Effector memory CD8-positive, alpha-beta T cell (primary cell): ENCODE results near the gene TNXB.
A peak's percentile ranks its signal among the peaks of the same experiment; 100 is the strongest.
"Not testable (repeated sequence)": the region's sequence is repeated elsewhere in the genome, so short reads cannot be mapped to it uniquely, and the experiment has no call there.

Experiments used
- ATAC-seq: fragments of 150-1000 bp; cut with Tn5 transposase; replicated peaks from 2 replicates; pipeline ENCODE4 v1.10.0; 2021; ENCODE audit warnings: mild to moderate bottlenecking, moderate library complexity
- DNase-seq, 3 experiments: peaks; one replicate each; pipeline ENCODE4 v3.0.0; 2021
- H3K27ac Mint-ChIP-seq, 2 donors: one replicate each; pipeline ENCODE4 v1.8.0; 2022; ENCODE audit warnings: mild to moderate bottlenecking in 2 of 2, mixed read lengths in 2 of 2, moderate library complexity in 2 of 2
- H3K27me3 Mint-ChIP-seq, 2 donors: one replicate each; pipeline ENCODE4 v1.8.0; 2022; ENCODE audit warnings: mixed read lengths in 2 of 2
- H3K36me3 Mint-ChIP-seq: one replicate; pipeline ENCODE4 v1.8.0; 2022; ENCODE audit warnings: mild to moderate bottlenecking, moderate library complexity, mixed read lengths; ENCODE audit not compliant: insufficient read depth
- H3K4me1 Mint-ChIP-seq, 2 donors: one replicate each; pipeline ENCODE4 v1.8.0; 2022; ENCODE audit warnings: low read depth in 2 of 2, mixed read lengths in 2 of 2
- H3K4me3 Mint-ChIP-seq, 2 donors: one replicate each; pipeline ENCODE4 v1.8.0; 2022; ENCODE audit warnings: mild to moderate bottlenecking in 2 of 2, mixed read lengths in 2 of 2, moderate library complexity in 2 of 2
- H3K9me3 Mint-ChIP-seq, 2 donors: one replicate each; pipeline ENCODE4 v1.8.0; 2022; ENCODE audit warnings: mixed read lengths in 2 of 2

The TNXB gene

GRCh38 chr6:32039321-32040274 lies 69.5 kb downstream of the TNXB start:
- not testable (repeated sequence) for H3K4me3 Mint-ChIP-seq, ATAC-seq, H3K9me3 Mint-ChIP-seq, H3K27me3 Mint-ChIP-seq, H3K36me3 Mint-ChIP-seq, H3K4me1 Mint-ChIP-seq, DNase-seq, H3K27ac Mint-ChIP-seq

- H3K4me1 Mint-ChIP-seq, DNase-seq, ATAC-seq: not testable (repeated sequence)
Measured at GRCh38 chr6:32038878-32039277, 70.3 kb downstream of the TNXB start.

GRCh38 chr6:32037598-32038524 lies 71.3 kb downstream of the TNXB start, which contains the start of gene CYP21A2:
TSS of gene CYP21A2 (plus strand) at chr6:32038415. CDS start at chr6:32038423, 8 bp downstream.
- H3K9me3 Mint-ChIP-seq, DNase-seq, H3K4me1 Mint-ChIP-seq, H3K27me3 Mint-ChIP-seq, H3K36me3 Mint-ChIP-seq: not testable (repeated sequence)
- H3K27ac Mint-ChIP-seq, result peak within 1 kb of the TSS; percentile 75 to 83
- peak; percentile 96 for ATAC-seq
- H3K4me3 Mint-ChIP-seq, result peak within 1 kb of the TSS in 1 of 2 donors; percentile 63

More at GRCh38 chr6:32038878-32039277, 70.3 kb downstream of the TNXB start:
- H3K4me3 Mint-ChIP-seq, H3K27me3 Mint-ChIP-seq, H3K27ac Mint-ChIP-seq, H3K9me3 Mint-ChIP-seq, H3K36me3 Mint-ChIP-seq: not testable (repeated sequence)

GRCh38 chr6:32037136-32037535 lies 72.0 kb downstream of the TNXB start:
- not testable (repeated sequence) for H3K27me3 Mint-ChIP-seq, H3K36me3 Mint-ChIP-seq, ATAC-seq, H3K9me3 Mint-ChIP-seq, DNase-seq, H3K4me1 Mint-ChIP-seq
- H3K4me3 Mint-ChIP-seq, result peak overlapping the region in 1 of 2 donors; percentile 63
- H3K27ac Mint-ChIP-seq, result peak overlapping the region; percentile 75 to 83

GRCh38 chr6:32035283-32036013 lies 73.7 kb downstream of the TNXB start:
- H3K27me3 Mint-ChIP-seq, ATAC-seq, DNase-seq, H3K27ac Mint-ChIP-seq, H3K4me3 Mint-ChIP-seq, H3K9me3 Mint-ChIP-seq, H3K4me1 Mint-ChIP-seq, H3K36me3 Mint-ChIP-seq: not testable (repeated sequence)

GRCh38 chr6:32029553-32029952 lies 79.6 kb downstream of the TNXB start:
- not testable (repeated sequence) for H3K36me3 Mint-ChIP-seq, H3K4me3 Mint-ChIP-seq, H3K9me3 Mint-ChIP-seq, H3K27ac Mint-ChIP-seq, DNase-seq, H3K4me1 Mint-ChIP-seq, H3K27me3 Mint-ChIP-seq, ATAC-seq

- not testable (repeated sequence) for ATAC-seq, H3K4me3 Mint-ChIP-seq, DNase-seq, H3K27ac Mint-ChIP-seq, H3K4me1 Mint-ChIP-seq, H3K9me3 Mint-ChIP-seq, H3K27me3 Mint-ChIP-seq, H3K36me3 Mint-ChIP-seq
Measured at GRCh38 chr6:32028631-32029030, 80.5 kb downstream of the TNXB start.

- not testable (repeated sequence) for ATAC-seq, H3K4me1 Mint-ChIP-seq, H3K36me3 Mint-ChIP-seq, H3K27ac Mint-ChIP-seq, H3K9me3 Mint-ChIP-seq, H3K4me3 Mint-ChIP-seq, H3K27me3 Mint-ChIP-seq, DNase-seq
Measured at GRCh38 chr6:32022100-32022499, 87.0 kb downstream of the TNXB start.

GRCh38 chr6:32014547-32014946 lies 94.6 kb downstream of the TNXB start, which contains the start of gene C4B:
TSS of gene C4B (plus strand) at chr6:32014795. CDS start at chr6:32014846, 51 bp downstream.
- not testable (repeated sequence) for H3K36me3 Mint-ChIP-seq, H3K9me3 Mint-ChIP-seq, H3K27me3 Mint-ChIP-seq, H3K4me1 Mint-ChIP-seq, DNase-seq, H3K27ac Mint-ChIP-seq, H3K4me3 Mint-ChIP-seq, ATAC-seq

GRCh38 chr6:32013738-32014137 lies 95.4 kb downstream of the TNXB start:
- not testable (repeated sequence) for H3K4me3 Mint-ChIP-seq, H3K9me3 Mint-ChIP-seq, H3K4me1 Mint-ChIP-seq, H3K36me3 Mint-ChIP-seq, DNase-seq, ATAC-seq, H3K27me3 Mint-ChIP-seq, H3K27ac Mint-ChIP-seq

- H3K27me3 Mint-ChIP-seq, ATAC-seq, H3K4me3 Mint-ChIP-seq, H3K9me3 Mint-ChIP-seq, H3K36me3 Mint-ChIP-seq, H3K4me1 Mint-ChIP-seq, DNase-seq, H3K27ac Mint-ChIP-seq: not testable (repeated sequence)
Measured at GRCh38 chr6:32012941-32013617, 96.1 kb downstream of the TNXB start.

GRCh38 chr6:32010856-32011530 lies 98.1 kb downstream of the TNXB start:
- ATAC-seq, H3K4me3 Mint-ChIP-seq, DNase-seq, H3K9me3 Mint-ChIP-seq, H3K27ac Mint-ChIP-seq, H3K36me3 Mint-ChIP-seq, H3K27me3 Mint-ChIP-seq, H3K4me1 Mint-ChIP-seq: not testable (repeated sequence)
